Uterus (tissue), 2 donors: ENCODE measurements around the gene BTG3.

Experiments used
- POLR2A ChIP-seq, 2 donors: fragments of 450-650 bp; IDR thresholded peaks; one replicate each; pipeline ENCODE4 v1.6.1; 2016; ENCODE audit warnings: antibody characterized with exemption in 2 of 2, mild to moderate bottlenecking in 1 of 2, moderate library complexity in 1 of 2
- TF ChIP-seq, protein P1 (sequence below), 4 experiments: fragments of 200-600 bp in 2 of 4; fragments of 450-650 bp in 2 of 4; sonication (generic) in 2 of 4; IDR thresholded peaks; one replicate each; pipeline ENCODE4 v1.5.1; 2016 to 2019; ENCODE audit warnings: antibody characterized with exemption in 4 of 4, mild to moderate bottlenecking in 2 of 4, moderate library complexity in 1 of 4

DNA sequence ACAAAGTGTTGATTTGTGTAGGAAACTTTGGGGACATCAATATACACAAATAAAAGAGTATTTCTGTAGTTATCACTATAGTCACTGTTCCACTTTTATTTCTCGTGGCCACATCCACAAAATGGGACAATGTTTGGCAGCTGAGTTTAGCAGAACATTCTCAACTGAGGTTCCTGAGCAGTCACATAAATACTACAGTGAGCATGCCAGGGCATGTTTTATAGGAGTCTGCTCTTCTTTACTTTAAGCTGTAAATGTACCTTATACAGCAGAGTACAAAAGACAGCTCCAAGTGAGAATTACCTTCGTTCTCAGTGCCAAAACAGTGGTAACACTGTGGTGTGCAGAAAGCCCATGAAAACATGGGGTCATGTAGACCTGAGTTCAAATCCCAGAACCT lies 5.0 kb downstream of the BTG3 start:
- TF ChIP-seq, protein P1, sequence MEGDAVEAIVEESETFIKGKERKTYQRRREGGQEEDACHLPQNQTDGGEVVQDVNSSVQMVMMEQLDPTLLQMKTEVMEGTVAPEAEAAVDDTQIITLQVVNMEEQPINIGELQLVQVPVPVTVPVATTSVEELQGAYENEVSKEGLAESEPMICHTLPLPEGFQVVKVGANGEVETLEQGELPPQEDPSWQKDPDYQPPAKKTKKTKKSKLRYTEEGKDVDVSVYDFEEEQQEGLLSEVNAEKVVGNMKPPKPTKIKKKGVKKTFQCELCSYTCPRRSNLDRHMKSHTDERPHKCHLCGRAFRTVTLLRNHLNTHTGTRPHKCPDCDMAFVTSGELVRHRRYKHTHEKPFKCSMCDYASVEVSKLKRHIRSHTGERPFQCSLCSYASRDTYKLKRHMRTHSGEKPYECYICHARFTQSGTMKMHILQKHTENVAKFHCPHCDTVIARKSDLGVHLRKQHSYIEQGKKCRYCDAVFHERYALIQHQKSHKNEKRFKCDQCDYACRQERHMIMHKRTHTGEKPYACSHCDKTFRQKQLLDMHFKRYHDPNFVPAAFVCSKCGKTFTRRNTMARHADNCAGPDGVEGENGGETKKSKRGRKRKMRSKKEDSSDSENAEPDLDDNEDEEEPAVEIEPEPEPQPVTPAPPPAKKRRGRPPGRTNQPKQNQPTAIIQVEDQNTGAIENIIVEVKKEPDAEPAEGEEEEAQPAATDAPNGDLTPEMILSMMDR (IDR thresholded peaks at IDR 0.05): no peak
- no peak for TF ChIP-seq POLR2A (IDR thresholded peaks at IDR 0.05)
